MCF 10A (cell line): ENCODE results near the gene LSM14A. TPM values are rescaled to one million over a fixed set of nuclear protein-coding genes. Genes with fewer than 3 reads are reported as not detected.

ENCODE experiments used
- BruUV-seq: library from RNA; stranded (reverse); fragments of 400-500 nt; replicated peaks from 2 replicates; lab custom pipeline; 2021; lab: Mats Ljungman, UMichigan
- CTCF ChIA-PET: fragments of 300-600 bp; sonication (Branson Sonifier 250); formaldehyde crosslinking; extraction: SDS; loops from one replicate; lab custom pipeline; 2021; ENCODE audit warnings: antibody characterized with exemption, inconsistent platforms; lab: Yijun Ruan, JAX
- POLR2A ChIA-PET: fragments of 300-600, 350-650 bp; sonication (Branson Sonifier 250); formaldehyde crosslinking; extraction: SDS; loops from one replicate; lab custom pipeline; 2020; ENCODE audit warnings: antibody characterized with exemption, inconsistent platforms; lab: Yijun Ruan, JAX
- DNase-seq: peaks from one replicate; pipeline ENCODE4 v3.0.0-alpha.2; 2018; ENCODE audit not compliant: unreplicated experiment
- H3K27ac Mint-ChIP-seq: one replicate; pipeline ENCODE4 v1.8.0; 2022; ENCODE audit warnings: mild to moderate bottlenecking, low read depth, mixed read lengths; ENCODE audit not compliant: unreplicated experiment
- H3K27me3 Mint-ChIP-seq: one replicate; pipeline ENCODE4 v1.8.0; 2022; ENCODE audit warnings: mixed read lengths; ENCODE audit not compliant: insufficient read depth, unreplicated experiment
- H3K36me3 Mint-ChIP-seq: one replicate; pipeline ENCODE4 v1.8.0; 2022; ENCODE audit warnings: mild to moderate bottlenecking, moderate library complexity, mixed read lengths; ENCODE audit not compliant: insufficient read depth, unreplicated experiment
- H3K4me1 Mint-ChIP-seq: one replicate; pipeline ENCODE4 v1.8.0; 2022; ENCODE audit warnings: mixed read lengths; ENCODE audit not compliant: insufficient read depth, unreplicated experiment
- H3K4me3 Mint-ChIP-seq: one replicate; pipeline ENCODE4 v1.8.0; 2022; ENCODE audit warnings: mild to moderate bottlenecking, moderate library complexity, mixed read lengths; ENCODE audit not compliant: unreplicated experiment
- H3K9me3 Mint-ChIP-seq: one replicate; pipeline ENCODE4 v1.8.0; 2022; ENCODE audit warnings: mixed read lengths; ENCODE audit not compliant: unreplicated experiment
- CTCF ChIP-seq: fragments of 200-600 bp; IDR thresholded peaks from one replicate; pipeline ENCODE4 v1.8.0; 2022; ENCODE audit warnings: antibody characterized with exemption, mild to moderate bottlenecking; ENCODE audit not compliant: unreplicated experiment
- intact Hi-C: fragments of 100-400 bp; cut with micrococcal nuclease; formaldehyde crosslinking; loops from 2 replicates; pipeline ENCODE4 v1.14.1; 2022
- total RNA-seq: library from RNA; stranded (reverse); gene quantifications from 2 replicates; pipeline ENCODE4 v1.2.3, GENCODE V29; 2022

LSM14A gene
- total RNA-seq, 1 experiment from 2014 or later, result 100 TPM

DNA sequence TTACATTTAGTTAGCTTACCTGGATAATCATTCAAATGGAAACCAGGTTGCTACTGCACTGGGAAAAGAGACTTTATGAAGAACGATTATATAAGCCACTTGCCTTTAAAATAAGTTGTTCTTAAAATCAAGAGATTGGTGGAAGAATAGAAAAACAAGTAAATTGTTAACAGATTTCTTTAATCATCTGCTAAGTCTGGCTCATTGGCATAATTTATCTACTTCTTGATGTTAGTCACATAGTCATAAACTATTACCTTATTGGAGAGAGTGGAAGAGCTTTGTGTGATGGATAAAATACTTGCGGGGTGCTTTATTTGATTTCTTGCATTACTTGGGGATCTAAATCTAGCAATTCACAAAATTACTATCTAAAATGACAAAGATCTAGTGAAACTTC lies 6.8 kb downstream of the LSM14A start:
- Mint-ChIP-seq H3K4me1 (peaks cover 53% of the 10 kb centered on the region), H3K4me3 (no peak overlapping the region), H3K9me3 (no peaks in the 10 kb centered on the region), H3K27me3 (no peaks in the 10 kb centered on the region), H3K36me3 (peaks cover 49% of the 10 kb centered on the region), H3K27ac (no peak overlapping the region)
- BruUV-seq, result no TSS peak
- TF ChIP-seq CTCF, result no peak
- POLR2A ChIA-PET, result interaction anchor here (1.3 kb wide), 1 partner anchor 19 kb away, joined by 3 read pairs; no protein-coding TSS in a partner anchor
- intact Hi-C loops, result no loop called here
- CTCF ChIA-PET, result interaction anchor here (0.7 to 1.7 kb wide), 3 partner anchors 9 to 43 kb away, joined by 3 to 6 read pairs (median 4); no protein-coding TSS in a partner anchor
- no peak for DNase-seq

DNA sequence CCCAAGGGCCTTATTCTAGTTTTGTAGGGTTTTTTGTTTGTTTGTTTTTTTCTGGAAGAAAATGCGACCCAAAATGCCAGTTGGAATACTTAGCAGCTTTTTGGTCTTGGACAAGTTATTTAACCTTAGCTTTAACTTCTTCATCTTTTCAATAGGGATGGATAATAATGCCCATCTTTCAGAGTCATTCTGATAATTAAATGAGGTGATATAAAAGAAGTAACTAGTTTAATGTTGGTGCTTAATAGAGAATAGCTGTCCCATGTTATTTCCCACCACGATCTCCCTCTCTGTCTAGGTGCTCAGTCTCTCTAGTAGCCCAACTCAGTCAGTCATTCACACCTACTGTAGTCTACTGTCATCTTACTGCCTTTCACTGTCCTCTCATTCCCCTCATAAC lies 8.0 kb downstream of the LSM14A start:
- ChIA-PET POLR2A (no interaction called here), CTCF (no interaction called here)
- no peak for DNase-seq
- Mint-ChIP-seq H3K27me3 (no peaks in the 10 kb centered on the region), H3K36me3 (peaks cover 39% of the 10 kb centered on the region), H3K9me3 (no peaks in the 10 kb centered on the region), H3K4me1 (peaks cover 58% of the 10 kb centered on the region), H3K4me3 (no peak overlapping the region), H3K27ac (peak overlapping the region; percentile 18)
- TF ChIP-seq CTCF, result no peak
- BruUV-seq, result no TSS peak
- intact Hi-C loops, result no loop called here

DNA sequence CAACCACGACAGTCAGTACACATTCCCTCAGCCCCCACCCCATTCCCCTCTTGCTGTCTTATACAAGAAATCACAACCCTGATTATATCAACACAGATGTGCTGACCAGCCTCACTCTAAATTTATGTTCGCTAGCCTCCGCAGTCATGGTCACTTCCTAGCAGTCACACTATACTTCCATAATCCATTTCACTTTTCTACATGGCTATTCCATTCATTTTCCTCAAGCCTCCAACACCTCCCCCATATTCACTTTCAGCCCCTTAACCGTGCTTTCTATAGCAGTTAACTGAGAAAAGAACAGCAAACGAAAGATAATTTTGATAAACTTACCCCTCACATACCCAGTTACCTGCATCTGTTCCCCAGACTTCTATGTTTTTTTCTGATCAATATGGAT lies 8.4 kb downstream of the LSM14A start:
- peaks cover 34% of the 10 kb centered on the region for H3K36me3 Mint-ChIP-seq
- BruUV-seq, result no TSS peak
- peaks cover 59% of the 10 kb centered on the region for H3K4me1 Mint-ChIP-seq
- POLR2A ChIA-PET, result no interaction called here
- intact Hi-C loops, result no loop called here
- TF ChIP-seq CTCF, result no peak
- H3K27me3 Mint-ChIP-seq, result no peaks in the 10 kb centered on the region
- CTCF ChIA-PET, result no interaction called here
- peak overlapping the region; percentile 18 for H3K27ac Mint-ChIP-seq
- no peak for DNase-seq
- H3K4me3 Mint-ChIP-seq, result no peak overlapping the region
- H3K9me3 Mint-ChIP-seq, result no peaks in the 10 kb centered on the region

GRCh38 chr19:34181111-34181864 lies 9.0 kb downstream of the LSM14A start:
- DNase-seq, result no peak
- no peaks in the 10 kb centered on the region for H3K27me3 Mint-ChIP-seq
- CTCF ChIA-PET, result no interaction called here
- no peak for TF ChIP-seq CTCF
- peaks cover 30% of the 10 kb centered on the region for H3K36me3 Mint-ChIP-seq
- BruUV-seq, result no TSS peak
- no peak overlapping the region for H3K27ac Mint-ChIP-seq
- no peaks in the 10 kb centered on the region for H3K9me3 Mint-ChIP-seq
- H3K4me3 Mint-ChIP-seq, result no peak overlapping the region
- H3K4me1 Mint-ChIP-seq, result peaks cover 59% of the 10 kb centered on the region
- POLR2A ChIA-PET, result no interaction called here
- intact Hi-C loops, result no loop called here
